A549 (cell line): ENCODE results near the gene SWI5. TPM values are rescaled to one million over a fixed set of nuclear protein-coding genes. Genes with fewer than 3 reads are reported as not detected.

ENCODE experiments used
- ATAC-seq, 2 experiments: fragments of 200-7000 bp in 1 of 2; fragments of >200 bp in 1 of 2; cut with Nextera tagmentation in 1 of 2; cut with Tn5 transposase in 1 of 2; 3 replicates each; pipeline versions ENCODE4 v1.8.0 to v1.9.1; 2018 to 2020; ENCODE audit warnings: mild to moderate bottlenecking in 1 of 2, moderate library complexity in 1 of 2
- CTCF ChIA-PET: fragments of 300-600 bp; sonication (Branson Sonifier 250); formaldehyde crosslinking; extraction: SDS; loops from one replicate; lab custom pipeline; 2021; ENCODE audit warnings: antibody characterized with exemption, inconsistent platforms; lab: Yijun Ruan, JAX
- POLR2A ChIA-PET: fragments of 350-600 bp; formaldehyde crosslinking; extraction: SDS; loops from one replicate; lab custom pipeline; 2021; ENCODE audit warnings: antibody characterized with exemption, inconsistent platforms; lab: Yijun Ruan, JAX
- DNase-seq, 2 experiments: peaks; one replicate each; pipeline versions ENCODE4 v3.0.0 to v3.0.0-alpha.2; 2011 to 2016; ENCODE audit warnings: low read depth in 1 of 2, low spot score in 1 of 2
- FAIRE-seq: peaks from 2 replicates; lab custom pipeline; 2011; peaks lifted over from hg19 to GRCh38; lab: Jason Lieb, UNC
- H3K27ac ChIP-seq, 2 experiments: fragments of >200 bp; sonication (Bioruptor Twin); formaldehyde crosslinking; 3 replicates each; pipeline ENCODE4 v1.5.1; 2016 to 2017
- H3K4me1 ChIP-seq: fragments of >200 bp; sonication (Bioruptor Twin); formaldehyde crosslinking; 3 replicates; pipeline ENCODE4 v1.6.1; 2016
- H3K4me2 ChIP-seq: fragments of >200 bp; sonication (Bioruptor Twin); formaldehyde crosslinking; 3 replicates; pipeline ENCODE4 v1.6.1; 2016
- H3K4me3 ChIP-seq: fragments of >200 bp; sonication (Bioruptor Twin); formaldehyde crosslinking; 3 replicates; pipeline ENCODE4 v1.5.1; 2016
- H3K9me3 ChIP-seq: fragments of >200 bp; sonication (Bioruptor Twin); formaldehyde crosslinking; 3 replicates; pipeline ENCODE4 v1.6.1; 2016
- BHLHE40 ChIP-seq: IDR thresholded peaks from 2 replicates; pipeline ENCODE4 v1.6.1; 2012; ENCODE audit warnings: low read depth, low read length, inconsistent platforms
- CBX2 ChIP-seq: fragments of 200-600 bp; sonication (generic); IDR thresholded peaks from 2 replicates; pipeline ENCODE4 v1.6.1; 2016; ENCODE audit warnings: low read depth, mild to moderate bottlenecking, borderline replicate concordance
- CBX8 ChIP-seq: fragments of 200-600 bp; sonication (generic); IDR thresholded peaks from 2 replicates; pipeline ENCODE4 v1.6.1; 2016
- EP300 ChIP-seq, 2 experiments: fragments of >200 bp; sonication (Bioruptor Twin); formaldehyde crosslinking; IDR thresholded peaks; 2 replicates in 1 of 2; 3 replicates in 1 of 2; pipeline ENCODE4 v1.6.1; 2016 to 2017
- ESRRA ChIP-seq: fragments of 150-350 bp; IDR thresholded peaks from 2 replicates; pipeline ENCODE4 v1.6.1; 2014; ENCODE audit warnings: mild to moderate bottlenecking, low read length, borderline replicate concordance
- FOSL2 ChIP-seq, 2 experiments: fragments of 450-650 bp in 1 of 2; fragments of >200 bp in 1 of 2; sonication (Bioruptor Twin) in 1 of 2; formaldehyde crosslinking; IDR thresholded peaks; 2 replicates each; pipeline versions ENCODE4 v1.5.0 to v1.6.1; 2016 to 2020; ENCODE audit warnings: mild to moderate bottlenecking in 1 of 2, moderate library complexity in 1 of 2
- FOXS1 ChIP-seq: fragments of 250-450 bp; sonication (Bioruptor Pico); IDR thresholded peaks from 2 replicates; pipeline ENCODE4 v1.5.0; 2020; ENCODE audit warnings: mild to moderate bottlenecking, moderate library complexity
- HOXA7 ChIP-seq: fragments of 250-450 bp; sonication (Bioruptor Pico); IDR thresholded peaks from 2 replicates; pipeline ENCODE4 v1.5.0; 2020; ENCODE audit warnings: mild to moderate bottlenecking, moderate library complexity
- KDM1A ChIP-seq: fragments of 200-600 bp; sonication (generic); IDR thresholded peaks from 2 replicates; pipeline ENCODE4 v1.6.1; 2016; ENCODE audit warnings: low read depth, mild to moderate bottlenecking
- MAFK ChIP-seq: fragments of 450-650 bp; IDR thresholded peaks from 2 replicates; pipeline ENCODE4 v1.6.1; 2014; ENCODE audit not compliant: partially characterized antibody
- NR3C1 ChIP-seq: fragments of >200 bp; sonication (Bioruptor Twin); formaldehyde crosslinking; IDR thresholded peaks from 3 replicates; pipeline ENCODE4 v1.6.1; 2017
- POLR2A ChIP-seq: IDR thresholded peaks from 2 replicates; pipeline ENCODE4 v1.6.1; 2012; ENCODE audit warnings: mild to moderate bottlenecking, low read length
- POLR2AphosphoS2 ChIP-seq: conservative IDR thresholded peaks from 2 replicates; pipeline ENCODE4 v1.6.1; 2012; ENCODE audit warnings: low read length, improper control_type of control experiment, inconsistent platforms
- RFX5 ChIP-seq: fragments of 450-650 bp; IDR thresholded peaks from 2 replicates; pipeline ENCODE4 v1.7.1; 2014; ENCODE audit warnings: antibody characterized with exemption, mild to moderate bottlenecking, moderate library complexity
- SMC3 ChIP-seq: fragments of >200 bp; sonication (Bioruptor Twin); formaldehyde crosslinking; IDR thresholded peaks from 3 replicates; pipeline ENCODE4 v1.6.1; 2018; ENCODE audit warnings: inconsistent platforms
- TFCP2L1 ChIP-seq: fragments of 250-450 bp; sonication (Bioruptor Pico); IDR thresholded peaks from 2 replicates; pipeline ENCODE4 v1.5.0; 2021; ENCODE audit warnings: mild to moderate bottlenecking
- ZFP36 ChIP-seq: fragments of 450-650 bp; IDR thresholded peaks from 2 replicates; pipeline ENCODE4 v1.6.1; 2014; ENCODE audit warnings: borderline replicate concordance; ENCODE audit not compliant: partially characterized antibody
- ZSCAN20 ChIP-seq: fragments of 250-450 bp; sonication (Bioruptor Pico); IDR thresholded peaks from 2 replicates; pipeline ENCODE4 v1.8.0; 2022; ENCODE audit warnings: mild to moderate bottlenecking, moderate library complexity
- WGBS: methylation state at CpG from one replicate; pipeline ENCODE4 v1.1.6; 2017; ENCODE audit errors: missing lambda C conversion rate; 5-methylcytosine and 5-hydroxymethylcytosine counted together
- polyA plus RNA-seq, 4 experiments: library from polyadenylated mRNA; depleted of rRNA in 3 of 4; stranded (reverse); fragments of >200 nt; fragmentation: RNase III in 1 of 4; extraction: RNeasy Plus Mini Kit Qiagen cat#74134 plus additional on column Dnase treatment in 1 of 4; gene quantifications; 2 replicates in 3 of 4; 3 replicates in 1 of 4; pipeline ENCODE4 v1.2.3, GENCODE V29; 2011 to 2017
- TF ChIP-seq, protein P1 (sequence below): IDR thresholded peaks from 2 replicates; pipeline ENCODE4 v1.6.1; 2012
- TF ChIP-seq, protein P2 (sequence below): fragments of 200-600 bp; sonication (generic); IDR thresholded peaks from 2 replicates; pipeline ENCODE4 v1.6.1; 2016; ENCODE audit warnings: antibody characterized with exemption, mild to moderate bottlenecking, moderate library complexity
- TF ChIP-seq, protein P3 (sequence below): fragments of >200 bp; sonication (Bioruptor Twin); formaldehyde crosslinking; IDR thresholded peaks from 3 replicates; pipeline ENCODE4 v1.5.1; 2016
- TF ChIP-seq, protein P4 (sequence below): fragments of >200 bp; sonication (Bioruptor Twin); formaldehyde crosslinking; IDR thresholded peaks from 3 replicates; pipeline ENCODE4 v1.6.1; 2016

SWI5 gene
- polyA plus RNA-seq, 2 of the 4 experiments (the other 2 are of a cell fraction), result 45.3 to 66.8 TPM

DNA sequence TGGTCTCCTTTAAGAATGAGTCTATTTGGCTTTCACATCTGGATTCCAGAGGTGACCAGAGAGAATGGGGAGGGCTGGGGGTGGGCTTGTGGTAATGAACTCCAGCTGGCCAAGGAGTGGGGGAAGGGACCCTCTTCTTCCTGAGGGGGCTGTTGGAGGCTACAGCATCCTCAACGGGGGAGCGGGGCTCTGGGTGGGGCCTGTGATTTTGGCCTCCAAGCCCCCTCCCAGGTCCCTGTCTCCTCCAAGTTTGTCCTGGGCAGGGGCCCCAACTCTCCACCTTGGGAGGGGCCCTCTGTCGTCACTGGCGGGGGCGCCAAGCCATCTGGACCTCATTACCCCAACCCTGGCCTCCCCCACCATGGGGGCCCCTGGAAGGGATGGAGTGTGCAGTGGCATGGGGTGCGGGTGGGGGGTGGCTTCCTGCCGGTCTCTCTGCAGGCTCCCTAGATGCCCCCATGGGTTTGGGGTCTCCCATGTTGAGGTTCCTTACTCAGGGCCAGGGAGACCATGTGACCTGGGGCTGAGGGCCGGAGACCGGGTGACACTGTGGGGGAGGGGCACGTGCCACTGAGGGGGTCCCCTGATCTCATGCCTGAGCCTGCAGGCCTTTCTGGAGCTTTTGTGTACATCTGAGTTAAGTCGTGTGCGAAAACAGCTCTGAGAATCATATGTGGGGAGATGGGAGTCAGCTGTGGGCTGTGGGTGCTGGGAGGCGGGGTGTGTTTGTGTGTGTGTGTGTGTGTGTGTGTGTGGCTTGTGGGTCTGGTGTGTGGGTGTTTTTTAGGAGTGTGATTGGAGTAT lies 32.7 kb upstream of the SWI5 start:
- no peak for FAIRE-seq

DNA sequence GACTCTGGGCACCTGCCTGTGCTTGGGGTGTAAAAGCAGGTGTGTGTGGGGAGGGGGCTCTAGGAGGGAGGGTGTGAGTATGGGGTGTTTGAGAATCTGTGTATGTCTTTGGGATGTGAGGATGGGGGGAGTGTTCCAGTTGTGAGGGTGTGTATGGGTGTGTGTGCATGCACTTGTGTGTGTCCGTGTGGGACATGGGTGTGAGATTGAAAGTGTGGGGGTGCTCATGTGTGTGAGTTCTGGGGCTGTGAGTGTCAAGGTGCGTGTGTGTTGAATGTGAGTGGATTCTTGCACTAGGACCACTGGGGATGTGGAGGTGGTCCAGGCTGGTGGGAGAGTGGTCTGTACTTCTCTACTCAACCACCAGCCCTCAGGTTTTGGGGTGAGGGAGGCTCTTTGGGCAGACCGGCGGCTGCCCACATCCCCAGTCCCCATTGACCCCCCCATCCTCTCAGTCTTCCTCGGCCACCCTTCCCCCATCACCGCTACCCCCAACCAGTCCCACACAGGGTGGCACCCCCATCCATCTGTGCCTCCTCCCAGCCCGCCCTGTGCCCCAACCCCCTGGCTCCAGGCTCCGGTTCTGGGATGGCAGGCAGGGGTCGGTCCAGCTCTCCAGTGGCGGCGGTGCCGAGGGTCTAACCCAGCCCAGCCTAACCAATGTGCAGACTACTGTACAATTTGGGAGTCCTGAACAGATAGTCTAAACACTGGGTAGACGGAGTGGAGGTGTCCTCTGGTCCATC lies 31.8 kb upstream of the SWI5 start:
- CTCF ChIA-PET, result interaction anchor here (3.2 kb wide), 1 partner anchor 11 kb away, joined by 21 read pairs; no protein-coding TSS in a partner anchor
- no peaks in the 10 kb centered on the region for H3K9me3 ChIP-seq
- H3K4me3 ChIP-seq, result no peak overlapping the region
- H3K27ac ChIP-seq, result no peak overlapping the region
- TF ChIP-seq ZSCAN20 (CRISPR knock-in tag) (no peak), EP300 (IDR thresholded peaks at IDR 0.05) (no peak), FOXS1 (CRISPR knock-in tag) (no peak), SMC3 (no peak), TFCP2L1 (CRISPR knock-in tag) (no peak), NR3C1 (no peak), ESRRA (no peak), BHLHE40 (no peak), POLR2A (no peak), CBX2 (no peak), KDM1A (no peak)
- TF ChIP-seq, protein P1, sequence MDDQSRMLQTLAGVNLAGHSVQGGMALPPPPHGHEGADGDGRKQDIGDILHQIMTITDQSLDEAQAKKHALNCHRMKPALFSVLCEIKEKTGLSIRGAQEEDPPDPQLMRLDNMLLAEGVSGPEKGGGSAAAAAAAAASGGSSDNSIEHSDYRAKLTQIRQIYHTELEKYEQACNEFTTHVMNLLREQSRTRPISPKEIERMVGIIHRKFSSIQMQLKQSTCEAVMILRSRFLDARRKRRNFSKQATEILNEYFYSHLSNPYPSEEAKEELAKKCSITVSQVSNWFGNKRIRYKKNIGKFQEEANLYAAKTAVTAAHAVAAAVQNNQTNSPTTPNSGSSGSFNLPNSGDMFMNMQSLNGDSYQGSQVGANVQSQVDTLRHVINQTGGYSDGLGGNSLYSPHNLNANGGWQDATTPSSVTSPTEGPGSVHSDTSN, result no peak
- WGBS, result 91% methylated on average over 8 of the region's 13 CpGs
- POLR2A ChIA-PET, result no interaction called here
- DNase-seq (no peak), ATAC-seq (no peak), FAIRE-seq (no peak)
- H3K4me1 ChIP-seq, result no peaks in the 10 kb centered on the region
- H3K4me2 ChIP-seq, result no peak overlapping the region

More for the DNA sequence above, 32.7 kb upstream of the SWI5 start:
- ATAC-seq (no peak), DNase-seq (no peak)
- no peak overlapping the region for H3K4me3 ChIP-seq
- H3K4me2 ChIP-seq, result no peak overlapping the region
- TF ChIP-seq, protein P2, sequence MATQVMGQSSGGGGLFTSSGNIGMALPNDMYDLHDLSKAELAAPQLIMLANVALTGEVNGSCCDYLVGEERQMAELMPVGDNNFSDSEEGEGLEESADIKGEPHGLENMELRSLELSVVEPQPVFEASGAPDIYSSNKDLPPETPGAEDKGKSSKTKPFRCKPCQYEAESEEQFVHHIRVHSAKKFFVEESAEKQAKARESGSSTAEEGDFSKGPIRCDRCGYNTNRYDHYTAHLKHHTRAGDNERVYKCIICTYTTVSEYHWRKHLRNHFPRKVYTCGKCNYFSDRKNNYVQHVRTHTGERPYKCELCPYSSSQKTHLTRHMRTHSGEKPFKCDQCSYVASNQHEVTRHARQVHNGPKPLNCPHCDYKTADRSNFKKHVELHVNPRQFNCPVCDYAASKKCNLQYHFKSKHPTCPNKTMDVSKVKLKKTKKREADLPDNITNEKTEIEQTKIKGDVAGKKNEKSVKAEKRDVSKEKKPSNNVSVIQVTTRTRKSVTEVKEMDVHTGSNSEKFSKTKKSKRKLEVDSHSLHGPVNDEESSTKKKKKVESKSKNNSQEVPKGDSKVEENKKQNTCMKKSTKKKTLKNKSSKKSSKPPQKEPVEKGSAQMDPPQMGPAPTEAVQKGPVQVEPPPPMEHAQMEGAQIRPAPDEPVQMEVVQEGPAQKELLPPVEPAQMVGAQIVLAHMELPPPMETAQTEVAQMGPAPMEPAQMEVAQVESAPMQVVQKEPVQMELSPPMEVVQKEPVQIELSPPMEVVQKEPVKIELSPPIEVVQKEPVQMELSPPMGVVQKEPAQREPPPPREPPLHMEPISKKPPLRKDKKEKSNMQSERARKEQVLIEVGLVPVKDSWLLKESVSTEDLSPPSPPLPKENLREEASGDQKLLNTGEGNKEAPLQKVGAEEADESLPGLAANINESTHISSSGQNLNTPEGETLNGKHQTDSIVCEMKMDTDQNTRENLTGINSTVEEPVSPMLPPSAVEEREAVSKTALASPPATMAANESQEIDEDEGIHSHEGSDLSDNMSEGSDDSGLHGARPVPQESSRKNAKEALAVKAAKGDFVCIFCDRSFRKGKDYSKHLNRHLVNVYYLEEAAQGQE, result no peak
- TF ChIP-seq CBX2 (no peak), MAFK (no peak), FOXS1 (CRISPR knock-in tag) (no peak), ZSCAN20 (CRISPR knock-in tag) (no peak), BHLHE40 (no peak), CBX8 (no peak)
- no peaks in the 10 kb centered on the region for H3K4me1 ChIP-seq
- POLR2A ChIA-PET, result no interaction called here
- H3K9me3 ChIP-seq, result no peaks in the 10 kb centered on the region
- CTCF ChIA-PET, result interaction anchor here (1.4 kb wide), 1 partner anchor 17 kb away, joined by 3 read pairs; no protein-coding TSS in a partner anchor
- 87% methylated on average over 12 of the region's 13 CpGs for WGBS
- H3K27ac ChIP-seq, result no peak overlapping the region

DNA sequence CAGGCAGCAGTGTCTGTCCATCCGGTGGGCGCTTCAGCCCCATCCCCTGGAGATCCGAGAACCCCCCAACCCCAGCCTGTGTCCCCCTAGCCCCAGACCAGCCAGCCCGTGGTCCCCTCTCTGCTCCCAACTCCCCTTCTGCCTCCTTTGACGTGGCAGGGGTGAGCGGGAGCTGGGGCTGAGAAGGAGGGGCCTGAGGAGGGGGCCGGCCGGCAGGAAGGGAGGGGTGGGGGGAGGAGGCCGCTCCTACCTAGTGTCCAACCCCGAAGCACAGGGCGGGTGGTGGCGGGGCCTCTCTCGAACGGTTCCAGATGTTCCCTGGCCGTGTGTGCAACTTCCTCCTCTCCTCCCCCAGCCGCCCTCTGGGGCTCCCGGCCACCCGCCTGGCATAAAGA lies 31.2 kb upstream of the SWI5 start:
- DNase-seq, result no peak
- ATAC-seq, result no peak
- Histone ChIP-seq H3K27ac (no peak overlapping the region), H3K4me1 (no peaks in the 10 kb centered on the region), H3K4me2 (no peak overlapping the region), H3K4me3 (no peak overlapping the region), H3K9me3 (no peaks in the 10 kb centered on the region)
- 78% methylated on average over 6 of the region's 18 CpGs for WGBS
- CTCF ChIA-PET, result interaction anchor here (3.2 kb wide), 1 partner anchor 11 kb away, joined by 21 read pairs; no protein-coding TSS in a partner anchor
- POLR2A ChIA-PET, result no interaction called here
- FAIRE-seq, result no peak
- no peak for TF ChIP-seq HOXA7
- no peak for TF ChIP-seq FOSL2 (IDR thresholded peaks at IDR 0.05)
- TF ChIP-seq FOSL2 (CRISPR knock-in tag; IDR thresholded peaks at IDR 0.05), result no peak
- no peak for TF ChIP-seq RFX5
- TF ChIP-seq BHLHE40, result no peak
- no peak for TF ChIP-seq ZFP36
- no peak for TF ChIP-seq POLR2AphosphoS2
- TF ChIP-seq, protein P3, sequence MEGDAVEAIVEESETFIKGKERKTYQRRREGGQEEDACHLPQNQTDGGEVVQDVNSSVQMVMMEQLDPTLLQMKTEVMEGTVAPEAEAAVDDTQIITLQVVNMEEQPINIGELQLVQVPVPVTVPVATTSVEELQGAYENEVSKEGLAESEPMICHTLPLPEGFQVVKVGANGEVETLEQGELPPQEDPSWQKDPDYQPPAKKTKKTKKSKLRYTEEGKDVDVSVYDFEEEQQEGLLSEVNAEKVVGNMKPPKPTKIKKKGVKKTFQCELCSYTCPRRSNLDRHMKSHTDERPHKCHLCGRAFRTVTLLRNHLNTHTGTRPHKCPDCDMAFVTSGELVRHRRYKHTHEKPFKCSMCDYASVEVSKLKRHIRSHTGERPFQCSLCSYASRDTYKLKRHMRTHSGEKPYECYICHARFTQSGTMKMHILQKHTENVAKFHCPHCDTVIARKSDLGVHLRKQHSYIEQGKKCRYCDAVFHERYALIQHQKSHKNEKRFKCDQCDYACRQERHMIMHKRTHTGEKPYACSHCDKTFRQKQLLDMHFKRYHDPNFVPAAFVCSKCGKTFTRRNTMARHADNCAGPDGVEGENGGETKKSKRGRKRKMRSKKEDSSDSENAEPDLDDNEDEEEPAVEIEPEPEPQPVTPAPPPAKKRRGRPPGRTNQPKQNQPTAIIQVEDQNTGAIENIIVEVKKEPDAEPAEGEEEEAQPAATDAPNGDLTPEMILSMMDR, result no peak
- TF ChIP-seq, protein P4, sequence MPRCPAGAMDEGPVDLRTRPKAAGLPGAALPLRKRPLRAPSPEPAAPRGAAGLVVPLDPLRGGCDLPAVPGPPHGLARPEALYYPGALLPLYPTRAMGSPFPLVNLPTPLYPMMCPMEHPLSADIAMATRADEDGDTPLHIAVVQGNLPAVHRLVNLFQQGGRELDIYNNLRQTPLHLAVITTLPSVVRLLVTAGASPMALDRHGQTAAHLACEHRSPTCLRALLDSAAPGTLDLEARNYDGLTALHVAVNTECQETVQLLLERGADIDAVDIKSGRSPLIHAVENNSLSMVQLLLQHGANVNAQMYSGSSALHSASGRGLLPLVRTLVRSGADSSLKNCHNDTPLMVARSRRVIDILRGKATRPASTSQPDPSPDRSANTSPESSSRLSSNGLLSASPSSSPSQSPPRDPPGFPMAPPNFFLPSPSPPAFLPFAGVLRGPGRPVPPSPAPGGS, result no peak
- no peak for TF ChIP-seq KDM1A
